Liver (tissue), 9 donors: ENCODE results near the gene HEMGN. TPM values are rescaled to one million over a fixed set of nuclear protein-coding genes. Genes with fewer than 3 reads are reported as not detected.

Experiments used
- DNase-seq: peaks from one replicate; pipeline ENCODE4 v3.0.0-alpha.2; 2017; ENCODE audit warnings: low spot score
- H3K27ac ChIP-seq, 2 donors: one replicate each; pipeline ENCODE4 v1.7.0; 2013; ENCODE audit warnings: inconsistent platforms in 2 of 2, low read length in 2 of 2, control low read depth in 1 of 2, low read depth in 1 of 2, mild to moderate bottlenecking in 1 of 2
- H3K27me3 ChIP-seq, 4 donors: one replicate each; pipeline versions ENCODE4 v1.6.1 to v1.7.0; 2013; ENCODE audit warnings: low read length in 3 of 4, inconsistent platforms in 1 of 4, mild to moderate bottlenecking in 1 of 4, moderate library complexity in 1 of 4; ENCODE audit not compliant: control insufficient read depth in 4 of 4, insufficient read depth in 4 of 4
- H3K36me3 ChIP-seq, 4 donors: one replicate each; pipeline versions ENCODE4 v1.6.1 to v1.7.0; 2013; ENCODE audit warnings: low read length in 3 of 4, mild to moderate bottlenecking in 3 of 4, low read depth in 1 of 4, moderate library complexity in 1 of 4; ENCODE audit not compliant: control insufficient read depth in 4 of 4, insufficient read depth in 3 of 4
- H3K4me1 ChIP-seq, 4 donors: one replicate each; pipeline versions ENCODE4 v1.6.1 to v1.7.0; 2013; ENCODE audit warnings: low read length in 3 of 4, mild to moderate bottlenecking in 3 of 4, moderate library complexity in 1 of 4; ENCODE audit not compliant: control insufficient read depth in 4 of 4, insufficient read depth in 4 of 4
- H3K4me3 ChIP-seq, 3 donors: one replicate each; pipeline versions ENCODE4 v1.6.1 to v1.7.0; 2013; ENCODE audit warnings: low read length in 3 of 3, control low read depth in 1 of 3, low read depth in 1 of 3, mild to moderate bottlenecking in 1 of 3
- H3K9ac ChIP-seq, 2 donors: one replicate each; pipeline ENCODE4 v1.7.0; 2013; ENCODE audit warnings: low read length in 2 of 2, mild to moderate bottlenecking in 2 of 2, moderate library complexity in 2 of 2, control low read depth in 1 of 2, low read depth in 1 of 2
- H3K9me3 ChIP-seq, 4 donors: one replicate each; pipeline versions ENCODE4 v1.6.1 to v1.7.0; 2013; ENCODE audit warnings: low read length in 3 of 4; ENCODE audit not compliant: control insufficient read depth in 4 of 4
- EGR1 ChIP-seq, 2 donors: IDR thresholded peaks; 2 replicates each; pipeline ENCODE4 v1.6.1; 2016 to 2018; ENCODE audit warnings: antibody characterized with exemption in 2 of 2, low read depth in 2 of 2
- FOXA1 ChIP-seq: IDR thresholded peaks from 2 replicates; pipeline ENCODE4 v1.6.1; 2016; ENCODE audit warnings: antibody characterized with exemption
- FOXA2 ChIP-seq: IDR thresholded peaks from 2 replicates; pipeline ENCODE4 v1.6.1; 2016; ENCODE audit warnings: antibody characterized with exemption
- GABPA ChIP-seq, 2 donors: IDR thresholded peaks in 1 of 2; conservative IDR thresholded peaks in 1 of 2; 2 replicates each; pipeline ENCODE4 v1.6.1; 2016; ENCODE audit warnings: antibody characterized with exemption in 2 of 2, mild to moderate bottlenecking in 1 of 2, moderate library complexity in 1 of 2
- HNF4A ChIP-seq, 2 donors: conservative IDR thresholded peaks; 2 replicates each; pipeline ENCODE4 v1.6.1; 2016; ENCODE audit warnings: antibody characterized with exemption in 2 of 2, mild to moderate bottlenecking in 2 of 2
- NR2F2 ChIP-seq: IDR thresholded peaks from 2 replicates; pipeline ENCODE4 v1.6.1; 2016; ENCODE audit warnings: antibody characterized with exemption
- RAD21 ChIP-seq, 2 donors: IDR thresholded peaks; 2 replicates each; pipeline ENCODE4 v1.6.1; 2016; ENCODE audit warnings: antibody characterized with exemption in 2 of 2, mild to moderate bottlenecking in 2 of 2
- RXRA ChIP-seq, 2 donors: IDR thresholded peaks; 2 replicates each; pipeline ENCODE4 v1.6.1; 2017 to 2018; ENCODE audit warnings: antibody characterized with exemption in 2 of 2, mild to moderate bottlenecking in 1 of 2
- SP1 ChIP-seq: IDR thresholded peaks from 2 replicates; pipeline ENCODE4 v1.6.1; 2018; ENCODE audit warnings: antibody characterized with exemption, mild to moderate bottlenecking
- TAF1 ChIP-seq: conservative IDR thresholded peaks from 2 replicates; pipeline ENCODE4 v1.6.1; 2016; ENCODE audit warnings: antibody characterized with exemption, mild to moderate bottlenecking
- YY1 ChIP-seq: IDR thresholded peaks from 2 replicates; pipeline ENCODE4 v1.6.1; 2016; ENCODE audit warnings: antibody characterized with exemption, mild to moderate bottlenecking
- WGBS: extraction: QIAGEN DNeasy Blood & Tissue Kit; methylation state at CpG from one replicate; pipeline ENCODE4 v1.1.7; 2013; 5-methylcytosine and 5-hydroxymethylcytosine counted together
- polyA plus RNA-seq, 2 donors: library from polyadenylated mRNA; stranded (reverse) in 1 of 2; unstranded in 1 of 2; fragments of 200-250 nt in 1 of 2; fragments of >200 nt in 1 of 2; fragmentation: Nextera tagmentation in 1 of 2; extraction: Ambion mirVana in 1 of 2; gene quantifications; one replicate each; pipeline versions ENCODE4 v1.2.1 to v1.2.3, GENCODE V29; 2013 to 2015
- total RNA-seq, 2 donors: library from RNA; depleted of rRNA; stranded (reverse); fragments of >200 nt; gene quantifications; one replicate each; pipeline ENCODE4 v1.2.3, GENCODE V29; 2014
- TF ChIP-seq, protein P1 (sequence below): IDR thresholded peaks from 2 replicates; pipeline ENCODE4 v1.6.1; 2016; ENCODE audit warnings: antibody characterized with exemption
- TF ChIP-seq, protein P2 (sequence below): fragments of 150-350 bp; IDR thresholded peaks from 2 replicates; pipeline ENCODE4 v1.5.1; 2017; ENCODE audit warnings: improper control_type of control experiment, low read depth, low read length; ENCODE audit not compliant: missing input control
- TF ChIP-seq, protein P3 (sequence below): IDR thresholded peaks from 2 replicates; pipeline ENCODE4 v1.6.1; 2016; ENCODE audit warnings: antibody characterized with exemption
- TF ChIP-seq, protein P4 (sequence below): IDR thresholded peaks from 2 replicates; pipeline ENCODE4 v1.6.1; 2016; ENCODE audit warnings: antibody characterized with exemption, mild to moderate bottlenecking
- donor health status: healthy.
- donor health status: healthy.
- donor health status: healthy.
- donor health status: healthy.
- donor health status: healthy.

Gene HEMGN
- total and polyA plus RNA-seq, 4 donors = 0.06 to 218 (median 0.08) TPM; not detected in 1

DNA sequence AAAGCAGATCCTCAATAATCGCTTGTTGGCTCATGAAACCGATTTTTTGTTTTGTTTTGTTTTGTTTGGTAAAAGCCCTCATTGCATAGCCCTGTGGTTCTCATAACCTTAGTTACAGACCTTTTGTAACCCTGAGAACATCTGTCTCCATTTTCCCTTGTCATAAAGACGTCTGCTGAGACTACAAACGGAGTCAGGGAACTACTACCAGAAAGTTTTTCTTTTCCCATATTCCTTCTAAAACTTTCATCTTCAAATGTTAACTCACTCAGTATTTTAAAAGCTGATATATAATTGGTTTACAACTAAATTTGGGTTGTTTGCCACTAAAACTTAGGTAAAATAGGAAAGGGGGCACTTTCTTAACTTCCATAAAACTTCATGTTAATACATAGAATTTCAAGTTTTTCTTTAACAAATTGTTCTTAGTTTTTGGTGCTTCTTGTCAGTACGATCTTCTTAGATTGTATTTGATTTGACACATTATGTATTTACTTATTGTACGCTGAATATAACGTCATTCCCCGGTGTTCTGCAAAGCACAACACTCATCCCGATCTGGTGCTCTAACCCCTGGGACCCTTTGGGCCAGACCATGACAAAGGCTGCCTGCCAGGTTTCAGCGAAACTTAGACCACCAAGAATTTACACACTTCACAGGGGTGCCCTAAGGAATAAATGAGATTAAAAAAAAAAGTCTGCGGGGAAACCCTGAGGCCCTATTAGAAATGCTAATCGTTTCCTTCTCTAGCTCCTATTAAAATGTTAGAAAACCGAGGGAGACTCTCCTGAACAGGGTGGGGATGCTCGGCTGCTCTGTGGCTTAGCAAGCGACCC is 44.1 kb upstream of the HEMGN start (continued):
- TF ChIP-seq, protein P1, sequence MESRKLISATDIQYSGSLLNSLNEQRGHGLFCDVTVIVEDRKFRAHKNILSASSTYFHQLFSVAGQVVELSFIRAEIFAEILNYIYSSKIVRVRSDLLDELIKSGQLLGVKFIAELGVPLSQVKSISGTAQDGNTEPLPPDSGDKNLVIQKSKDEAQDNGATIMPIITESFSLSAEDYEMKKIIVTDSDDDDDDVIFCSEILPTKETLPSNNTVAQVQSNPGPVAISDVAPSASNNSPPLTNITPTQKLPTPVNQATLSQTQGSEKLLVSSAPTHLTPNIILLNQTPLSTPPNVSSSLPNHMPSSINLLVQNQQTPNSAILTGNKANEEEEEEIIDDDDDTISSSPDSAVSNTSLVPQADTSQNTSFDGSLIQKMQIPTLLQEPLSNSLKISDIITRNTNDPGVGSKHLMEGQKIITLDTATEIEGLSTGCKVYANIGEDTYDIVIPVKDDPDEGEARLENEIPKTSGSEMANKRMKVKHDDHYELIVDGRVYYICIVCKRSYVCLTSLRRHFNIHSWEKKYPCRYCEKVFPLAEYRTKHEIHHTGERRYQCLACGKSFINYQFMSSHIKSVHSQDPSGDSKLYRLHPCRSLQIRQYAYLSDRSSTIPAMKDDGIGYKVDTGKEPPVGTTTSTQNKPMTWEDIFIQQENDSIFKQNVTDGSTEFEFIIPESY = no peak
- TF ChIP-seq RAD21 (IDR thresholded peaks at IDR 0.05) = no peak

DNA sequence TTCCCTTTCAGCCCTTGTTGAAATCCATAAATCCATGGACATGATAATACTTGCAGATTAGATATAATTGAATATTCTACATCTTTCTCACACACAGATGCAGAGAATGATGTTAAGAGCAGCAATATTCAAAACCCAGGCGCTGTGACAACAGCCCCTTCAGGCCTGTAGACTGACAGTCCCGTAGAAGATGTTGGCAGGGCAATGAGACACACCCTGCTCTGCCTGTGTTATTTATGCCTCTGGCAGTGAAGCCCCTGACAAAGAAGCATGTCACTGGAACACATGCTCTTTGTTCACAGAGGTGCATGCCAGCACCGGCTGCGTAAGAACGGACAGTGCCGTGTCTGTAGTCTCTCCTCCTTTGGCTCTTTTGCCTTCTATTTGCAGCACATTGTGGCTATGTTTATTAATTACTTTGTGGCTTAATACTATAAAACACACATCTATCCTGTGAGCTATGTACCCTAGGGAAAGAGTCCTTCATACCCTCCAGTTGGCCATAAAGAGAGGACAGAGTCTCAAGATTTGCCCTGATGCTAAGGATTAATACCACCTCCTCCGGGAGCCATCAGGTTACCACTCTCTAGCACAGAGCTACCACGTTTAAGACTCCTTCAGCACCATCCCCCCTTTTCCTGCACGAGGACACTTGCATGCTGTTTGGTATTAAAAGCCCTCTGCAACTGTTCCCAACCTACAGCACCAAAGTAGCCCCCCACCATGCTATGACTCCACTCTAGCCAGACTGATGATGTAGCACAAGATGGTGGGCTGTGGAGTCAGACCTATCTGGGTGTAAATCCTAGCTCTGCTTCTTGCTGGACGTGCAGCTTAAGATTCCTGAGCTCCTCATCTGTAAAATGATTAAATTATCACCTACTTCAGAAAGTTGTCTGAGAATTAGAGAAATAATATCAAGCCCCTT is 43.2 kb upstream of the HEMGN start:
- Histone ChIP-seq H3K9ac (no peak overlapping the region), H3K27ac (no peak overlapping the region), H3K27me3 (no peaks in the 10 kb centered on the region), H3K4me3 (no peak overlapping the region), H3K36me3 (peaks cover 0 to 2% (median 0%) of the 10 kb centered on the region in 4 donors), H3K9me3 (no peaks in the 10 kb centered on the region), H3K4me1 (peaks cover 0 to 12% (median 3%) of the 10 kb centered on the region in 4 donors)
- TF ChIP-seq GABPA (IDR thresholded peaks at IDR 0.05 in 1 of 2, conservative IDR thresholded peaks at IDR 0.05 in 1 of 2) = no peak
- WGBS = 83% methylated on average over 10 of the region's 10 CpGs
- peak; percentile 51 for DNase-seq

DNA sequence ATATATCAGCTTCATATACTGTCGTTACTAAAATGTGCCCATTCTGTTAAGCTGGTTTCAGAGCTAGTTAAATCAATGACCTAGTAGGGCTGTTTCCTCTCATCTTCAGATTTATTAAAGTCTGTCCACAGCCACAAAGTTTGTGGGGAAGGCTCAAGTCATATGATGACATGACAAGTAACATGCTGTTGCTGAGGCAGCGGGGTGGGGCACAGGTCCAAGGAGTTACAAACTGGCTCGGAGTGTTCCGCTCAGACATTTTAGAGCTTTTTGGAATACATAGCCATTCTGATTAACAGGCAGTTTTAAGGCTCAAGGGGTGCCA is 42.5 kb upstream of the HEMGN start:
- WGBS = 81% methylated on average over 4 of the region's 4 CpGs
- no peaks in the 10 kb centered on the region for H3K27me3 ChIP-seq
- no peak overlapping the region for H3K4me3 ChIP-seq
- no peaks in the 10 kb centered on the region for H3K9me3 ChIP-seq
- no peak overlapping the region for H3K27ac ChIP-seq
- DNase-seq = no peak
- peaks cover 0 to 2% (median 0%) of the 10 kb centered on the region in 4 donors for H3K36me3 ChIP-seq
- no peak overlapping the region for H3K9ac ChIP-seq
- peaks cover 0 to 10% (median 3%) of the 10 kb centered on the region in 4 donors for H3K4me1 ChIP-seq
- TF ChIP-seq RAD21 (IDR thresholded peaks at IDR 0.05) = no peak
- TF ChIP-seq GABPA (IDR thresholded peaks at IDR 0.05 in 1 of 2, conservative IDR thresholded peaks at IDR 0.05 in 1 of 2) = no peak
- no peak for TF ChIP-seq EGR1 (IDR thresholded peaks at IDR 0.05; ENCODE audit: low read depth in 2 of 2)
- no peak for TF ChIP-seq NR2F2
- TF ChIP-seq FOXA1 = no peak
- no peak for TF ChIP-seq TAF1
- no peak for TF ChIP-seq SP1
- TF ChIP-seq HNF4A (conservative IDR thresholded peaks at IDR 0.05) = no peak
- TF ChIP-seq YY1 = no peak
- no peak for TF ChIP-seq RXRA (IDR thresholded peaks at IDR 0.05)
- TF ChIP-seq, protein P2, sequence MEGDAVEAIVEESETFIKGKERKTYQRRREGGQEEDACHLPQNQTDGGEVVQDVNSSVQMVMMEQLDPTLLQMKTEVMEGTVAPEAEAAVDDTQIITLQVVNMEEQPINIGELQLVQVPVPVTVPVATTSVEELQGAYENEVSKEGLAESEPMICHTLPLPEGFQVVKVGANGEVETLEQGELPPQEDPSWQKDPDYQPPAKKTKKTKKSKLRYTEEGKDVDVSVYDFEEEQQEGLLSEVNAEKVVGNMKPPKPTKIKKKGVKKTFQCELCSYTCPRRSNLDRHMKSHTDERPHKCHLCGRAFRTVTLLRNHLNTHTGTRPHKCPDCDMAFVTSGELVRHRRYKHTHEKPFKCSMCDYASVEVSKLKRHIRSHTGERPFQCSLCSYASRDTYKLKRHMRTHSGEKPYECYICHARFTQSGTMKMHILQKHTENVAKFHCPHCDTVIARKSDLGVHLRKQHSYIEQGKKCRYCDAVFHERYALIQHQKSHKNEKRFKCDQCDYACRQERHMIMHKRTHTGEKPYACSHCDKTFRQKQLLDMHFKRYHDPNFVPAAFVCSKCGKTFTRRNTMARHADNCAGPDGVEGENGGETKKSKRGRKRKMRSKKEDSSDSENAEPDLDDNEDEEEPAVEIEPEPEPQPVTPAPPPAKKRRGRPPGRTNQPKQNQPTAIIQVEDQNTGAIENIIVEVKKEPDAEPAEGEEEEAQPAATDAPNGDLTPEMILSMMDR = no peak
- TF ChIP-seq FOXA2 = no peak
- TF ChIP-seq, protein P3, sequence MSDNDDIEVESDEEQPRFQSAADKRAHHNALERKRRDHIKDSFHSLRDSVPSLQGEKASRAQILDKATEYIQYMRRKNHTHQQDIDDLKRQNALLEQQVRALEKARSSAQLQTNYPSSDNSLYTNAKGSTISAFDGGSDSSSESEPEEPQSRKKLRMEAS = no peak
- TF ChIP-seq, protein P4, sequence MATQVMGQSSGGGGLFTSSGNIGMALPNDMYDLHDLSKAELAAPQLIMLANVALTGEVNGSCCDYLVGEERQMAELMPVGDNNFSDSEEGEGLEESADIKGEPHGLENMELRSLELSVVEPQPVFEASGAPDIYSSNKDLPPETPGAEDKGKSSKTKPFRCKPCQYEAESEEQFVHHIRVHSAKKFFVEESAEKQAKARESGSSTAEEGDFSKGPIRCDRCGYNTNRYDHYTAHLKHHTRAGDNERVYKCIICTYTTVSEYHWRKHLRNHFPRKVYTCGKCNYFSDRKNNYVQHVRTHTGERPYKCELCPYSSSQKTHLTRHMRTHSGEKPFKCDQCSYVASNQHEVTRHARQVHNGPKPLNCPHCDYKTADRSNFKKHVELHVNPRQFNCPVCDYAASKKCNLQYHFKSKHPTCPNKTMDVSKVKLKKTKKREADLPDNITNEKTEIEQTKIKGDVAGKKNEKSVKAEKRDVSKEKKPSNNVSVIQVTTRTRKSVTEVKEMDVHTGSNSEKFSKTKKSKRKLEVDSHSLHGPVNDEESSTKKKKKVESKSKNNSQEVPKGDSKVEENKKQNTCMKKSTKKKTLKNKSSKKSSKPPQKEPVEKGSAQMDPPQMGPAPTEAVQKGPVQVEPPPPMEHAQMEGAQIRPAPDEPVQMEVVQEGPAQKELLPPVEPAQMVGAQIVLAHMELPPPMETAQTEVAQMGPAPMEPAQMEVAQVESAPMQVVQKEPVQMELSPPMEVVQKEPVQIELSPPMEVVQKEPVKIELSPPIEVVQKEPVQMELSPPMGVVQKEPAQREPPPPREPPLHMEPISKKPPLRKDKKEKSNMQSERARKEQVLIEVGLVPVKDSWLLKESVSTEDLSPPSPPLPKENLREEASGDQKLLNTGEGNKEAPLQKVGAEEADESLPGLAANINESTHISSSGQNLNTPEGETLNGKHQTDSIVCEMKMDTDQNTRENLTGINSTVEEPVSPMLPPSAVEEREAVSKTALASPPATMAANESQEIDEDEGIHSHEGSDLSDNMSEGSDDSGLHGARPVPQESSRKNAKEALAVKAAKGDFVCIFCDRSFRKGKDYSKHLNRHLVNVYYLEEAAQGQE = no peak
